H1 (cell line): ENCODE data around the gene DIP2C. TPM values are rescaled to one million over a fixed set of nuclear protein-coding genes. Genes with fewer than 3 reads are reported as not detected.

Experiments used
- CEBPB ChIP-seq: IDR thresholded peaks from 2 replicates; pipeline ENCODE4 v1.6.1; 2012; ENCODE audit warnings: low read depth, low read length
- CTBP2 ChIP-seq: IDR thresholded peaks from 2 replicates; pipeline ENCODE4 v1.7.0; 2011; ENCODE audit warnings: borderline replicate concordance, mild to moderate bottlenecking, moderate library complexity, mixed read lengths, low read length; ENCODE audit not compliant: insufficient read depth, insufficient read length
- KDM1A ChIP-seq: fragments of 200-600, 300-600 bp; sonication (generic); IDR thresholded peaks from 2 replicates; pipeline ENCODE4 v1.7.1; 2016; ENCODE audit warnings: mild to moderate bottlenecking, low read length, borderline replicate concordance
- NRF1 ChIP-seq: IDR thresholded peaks from 2 replicates; pipeline ENCODE4 v1.6.1; 2011; ENCODE audit warnings: mild to moderate bottlenecking, low read depth, low read length, improper control_type of control experiment
- polyA plus RNA-seq, 7 experiments: library from polyadenylated mRNA; depleted of rRNA in 3 of 7; stranded (reverse) in 5 of 7; unstranded in 2 of 7; fragments of >200 nt in 5 of 7; fragments of 200-250 nt in 2 of 7; gene quantifications; 1 replicate in 5 of 7; 2 replicates in 1 of 7; 4 replicates in 1 of 7; pipeline versions ENCODE4 v1.2.1 to v1.2.3, GENCODE V29; 2011 to 2013; ENCODE audit warnings: missing spikeins in 2 of 7, mixed read lengths in 2 of 7
- total RNA-seq: library from RNA; stranded (reverse); fragmentation: NEBNext Ultra II Directional; extraction: Animal tissue kit (Norgen Biotek cat#: 25700); gene quantifications from 2 replicates; pipeline ENCODE4 v1.2.1, GENCODE V29; 2021

The DIP2C gene
- total and polyA plus RNA-seq, 2 of the 8 experiments (the other 6 are each of a cell fraction or from before 2014, with no cell fraction given) = 3.8 to 9.3 TPM

DNA sequence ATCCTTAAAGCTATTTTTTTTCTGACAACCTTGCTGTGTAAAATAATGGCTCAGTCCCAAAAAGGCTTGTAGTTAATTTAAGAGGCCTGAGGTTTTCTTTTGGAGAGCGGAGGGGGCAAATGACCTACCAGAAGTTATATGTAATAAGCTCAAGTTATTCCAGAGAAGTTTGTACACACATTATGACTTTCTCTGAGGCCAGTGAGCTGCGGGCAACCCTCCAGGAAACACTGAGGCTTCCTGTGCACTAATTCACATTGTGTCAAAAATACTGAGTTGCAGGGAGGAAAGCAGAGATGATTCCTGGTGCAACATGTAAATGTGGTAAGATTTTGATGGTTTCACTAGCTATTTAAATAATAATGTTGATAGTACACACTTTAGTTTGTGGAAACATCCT, 188.6 kb downstream of the DIP2C start (continued):
- TF ChIP-seq CTBP2 = no peak
- TF ChIP-seq CEBPB = no peak
- TF ChIP-seq KDM1A = no peak
- no peak for TF ChIP-seq NRF1
